Liver (tissue), 9 donors: ENCODE data around the gene GABRR3. TPM values are rescaled to one million over a fixed set of nuclear protein-coding genes. Genes with fewer than 3 reads are reported as not detected.

ENCODE experiments used
- DNase-seq: peaks from one replicate; pipeline ENCODE4 v3.0.0-alpha.2; 2017; ENCODE audit warnings: low spot score
- H3K27ac ChIP-seq, 2 donors: one replicate each; pipeline ENCODE4 v1.7.0; 2013; ENCODE audit warnings: inconsistent platforms in 2 of 2, low read length in 2 of 2, control low read depth in 1 of 2, low read depth in 1 of 2, mild to moderate bottlenecking in 1 of 2
- H3K27me3 ChIP-seq, 4 donors: one replicate each; pipeline versions ENCODE4 v1.6.1 to v1.7.0; 2013; ENCODE audit warnings: low read length in 3 of 4, inconsistent platforms in 1 of 4, mild to moderate bottlenecking in 1 of 4, moderate library complexity in 1 of 4; ENCODE audit not compliant: control insufficient read depth in 4 of 4, insufficient read depth in 4 of 4
- H3K36me3 ChIP-seq, 4 donors: one replicate each; pipeline versions ENCODE4 v1.6.1 to v1.7.0; 2013; ENCODE audit warnings: low read length in 3 of 4, mild to moderate bottlenecking in 3 of 4, low read depth in 1 of 4, moderate library complexity in 1 of 4; ENCODE audit not compliant: control insufficient read depth in 4 of 4, insufficient read depth in 3 of 4
- H3K4me1 ChIP-seq, 4 donors: one replicate each; pipeline versions ENCODE4 v1.6.1 to v1.7.0; 2013; ENCODE audit warnings: low read length in 3 of 4, mild to moderate bottlenecking in 3 of 4, moderate library complexity in 1 of 4; ENCODE audit not compliant: control insufficient read depth in 4 of 4, insufficient read depth in 4 of 4
- H3K4me3 ChIP-seq, 3 donors: one replicate each; pipeline versions ENCODE4 v1.6.1 to v1.7.0; 2013; ENCODE audit warnings: low read length in 3 of 3, control low read depth in 1 of 3, low read depth in 1 of 3, mild to moderate bottlenecking in 1 of 3
- H3K9ac ChIP-seq, 2 donors: one replicate each; pipeline ENCODE4 v1.7.0; 2013; ENCODE audit warnings: low read length in 2 of 2, mild to moderate bottlenecking in 2 of 2, moderate library complexity in 2 of 2, control low read depth in 1 of 2, low read depth in 1 of 2
- H3K9me3 ChIP-seq, 4 donors: one replicate each; pipeline versions ENCODE4 v1.6.1 to v1.7.0; 2013; ENCODE audit warnings: low read length in 3 of 4; ENCODE audit not compliant: control insufficient read depth in 4 of 4
- ATF3 ChIP-seq: IDR thresholded peaks from 2 replicates; pipeline ENCODE4 v1.6.1; 2016; ENCODE audit warnings: antibody characterized with exemption
- EGR1 ChIP-seq, 2 donors: IDR thresholded peaks; 2 replicates each; pipeline ENCODE4 v1.6.1; 2016 to 2018; ENCODE audit warnings: antibody characterized with exemption in 2 of 2, low read depth in 2 of 2
- FOXA1 ChIP-seq: IDR thresholded peaks from 2 replicates; pipeline ENCODE4 v1.6.1; 2016; ENCODE audit warnings: antibody characterized with exemption
- FOXA2 ChIP-seq: IDR thresholded peaks from 2 replicates; pipeline ENCODE4 v1.6.1; 2016; ENCODE audit warnings: antibody characterized with exemption
- GABPA ChIP-seq, 2 donors: IDR thresholded peaks in 1 of 2; conservative IDR thresholded peaks in 1 of 2; 2 replicates each; pipeline ENCODE4 v1.6.1; 2016; ENCODE audit warnings: antibody characterized with exemption in 2 of 2, mild to moderate bottlenecking in 1 of 2, moderate library complexity in 1 of 2
- HNF4A ChIP-seq, 2 donors: conservative IDR thresholded peaks; 2 replicates each; pipeline ENCODE4 v1.6.1; 2016; ENCODE audit warnings: antibody characterized with exemption in 2 of 2, mild to moderate bottlenecking in 2 of 2
- HNF4G ChIP-seq: IDR thresholded peaks from 2 replicates; pipeline ENCODE4 v1.6.1; 2016; ENCODE audit warnings: antibody characterized with exemption
- REST ChIP-seq: IDR thresholded peaks from 2 replicates; pipeline ENCODE4 v1.6.1; 2016; ENCODE audit warnings: antibody characterized with exemption, mild to moderate bottlenecking
- RXRA ChIP-seq, 2 donors: IDR thresholded peaks; 2 replicates each; pipeline ENCODE4 v1.6.1; 2017 to 2018; ENCODE audit warnings: antibody characterized with exemption in 2 of 2, mild to moderate bottlenecking in 1 of 2
- SP1 ChIP-seq: IDR thresholded peaks from 2 replicates; pipeline ENCODE4 v1.6.1; 2018; ENCODE audit warnings: antibody characterized with exemption, mild to moderate bottlenecking
- WGBS: extraction: QIAGEN DNeasy Blood & Tissue Kit; methylation state at CpG from one replicate; pipeline ENCODE4 v1.1.7; 2013; 5-methylcytosine and 5-hydroxymethylcytosine counted together
- polyA plus RNA-seq, 2 donors: library from polyadenylated mRNA; stranded (reverse) in 1 of 2; unstranded in 1 of 2; fragments of 200-250 nt in 1 of 2; fragments of >200 nt in 1 of 2; fragmentation: Nextera tagmentation in 1 of 2; extraction: Ambion mirVana in 1 of 2; gene quantifications; one replicate each; pipeline versions ENCODE4 v1.2.1 to v1.2.3, GENCODE V29; 2013 to 2015
- total RNA-seq, 2 donors: library from RNA; depleted of rRNA; stranded (reverse); fragments of >200 nt; gene quantifications; one replicate each; pipeline ENCODE4 v1.2.3, GENCODE V29; 2014
- TF ChIP-seq, protein P1 (sequence below): IDR thresholded peaks from 2 replicates; pipeline ENCODE4 v1.6.1; 2016; ENCODE audit warnings: antibody characterized with exemption
- donor health status: healthy.
- donor health status: healthy.
- donor health status: healthy.
- donor health status: healthy.
- donor health status: healthy.

The GABRR3 gene
- total RNA-seq: not detected
- polyA plus RNA-seq: not detected

DNA sequence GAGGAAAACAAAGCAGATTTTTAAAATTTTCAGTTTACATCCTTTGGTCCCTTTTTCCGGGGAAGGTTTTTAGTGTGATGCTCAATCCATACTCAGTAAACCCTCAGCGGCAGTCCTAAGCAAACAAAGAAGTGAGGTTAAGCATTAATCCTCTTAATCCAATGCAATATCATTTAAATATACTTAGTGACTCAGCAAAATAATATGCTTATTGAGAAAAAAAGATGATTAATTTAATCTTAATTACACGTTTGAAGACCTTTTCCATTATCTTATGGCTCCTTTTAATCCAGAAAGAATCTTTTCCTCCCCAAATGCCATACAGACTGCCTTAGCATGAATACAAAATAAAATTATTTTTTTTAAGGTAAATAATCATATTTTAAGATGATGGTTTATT lies at the start of gene GABRR3:
TSS of gene GABRR3 (minus strand) at position 108 of the 400 bp plus-strand sequence. CDS start 328 bp downstream, outside the sequence.
- H3K9ac ChIP-seq: no peak within 1 kb of the TSS
- no peak within 1 kb of the TSS for H3K4me3 ChIP-seq
- TF ChIP-seq FOXA1: no peak
- TF ChIP-seq HNF4A (conservative IDR thresholded peaks at IDR 0.05): no peak
- TF ChIP-seq RXRA (IDR thresholded peaks at IDR 0.05): no peak
- TF ChIP-seq EGR1 (IDR thresholded peaks at IDR 0.05; ENCODE audit: low read depth in 2 of 2): no peak
- no peak for TF ChIP-seq SP1
- TF ChIP-seq FOXA2: no peak
- no peak for TF ChIP-seq GABPA (IDR thresholded peaks at IDR 0.05 in 1 of 2, conservative IDR thresholded peaks at IDR 0.05 in 1 of 2)
- no peak for TF ChIP-seq REST
- TF ChIP-seq HNF4G: no peak
- TF ChIP-seq ATF3: no peak
- TF ChIP-seq, protein P1, sequence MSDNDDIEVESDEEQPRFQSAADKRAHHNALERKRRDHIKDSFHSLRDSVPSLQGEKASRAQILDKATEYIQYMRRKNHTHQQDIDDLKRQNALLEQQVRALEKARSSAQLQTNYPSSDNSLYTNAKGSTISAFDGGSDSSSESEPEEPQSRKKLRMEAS: no peak
- no peak for DNase-seq
- no peaks in the 10 kb centered on the region for H3K36me3 ChIP-seq
- no peaks in the 10 kb centered on the region for H3K9me3 ChIP-seq
- WGBS: 32% methylated on average over 3 of the region's 3 CpGs
- H3K4me1 ChIP-seq: peaks cover 0 to 6% (median 2%) of the 10 kb centered on the region in 4 donors
- H3K27ac ChIP-seq: no peak within 1 kb of the TSS
- H3K27me3 ChIP-seq: peaks cover 0 to 16% (median 3%) of the 10 kb centered on the region in 4 donors

DNA sequence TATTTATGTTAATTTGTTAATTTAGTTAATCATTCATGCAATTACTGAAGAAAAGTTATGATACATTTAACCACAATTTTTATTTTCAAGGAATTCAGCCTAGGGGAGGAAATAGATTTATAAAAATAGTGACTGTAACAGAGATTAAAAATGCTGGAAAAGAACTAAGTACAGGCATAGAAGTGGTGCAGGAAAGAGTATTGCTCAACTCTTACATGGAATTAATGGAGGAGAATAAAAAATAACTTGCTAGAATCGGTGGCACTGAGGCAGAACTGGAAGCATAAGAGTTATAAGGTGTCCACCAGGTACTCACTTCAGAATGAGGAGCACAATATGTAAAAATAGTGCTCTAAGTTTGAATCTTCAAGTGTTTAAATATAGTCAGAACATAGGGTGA lies 38.4 kb upstream of the GABRR3 start:
- Histone ChIP-seq H3K36me3 (no peaks in the 10 kb centered on the region), H3K27ac (no peak overlapping the region), H3K4me3 (no peak overlapping the region), H3K27me3 (no peaks in the 10 kb centered on the region), H3K9ac (no peak overlapping the region), H3K4me1 (no peaks in the 10 kb centered on the region), H3K9me3 (no peaks in the 10 kb centered on the region)
- DNase-seq: no peak
- WGBS: 28% methylated on average over 1 of the region's 1 CpG
- TF ChIP-seq HNF4G (no peak), REST (no peak), ATF3 (no peak)
